T-helper 1 cell treated with Interleukin-12 subunit alpha and Interleukin-12 subunit beta and Interleukin-4 antibody, amounts not matched to agents 30 ng/mL and 1 ng/mL, for 36 hours (primary cell): ENCODE measurements around the gene IL1RAP. TPM values are rescaled to one million over a fixed set of nuclear protein-coding genes. Genes with fewer than 3 reads are reported as not detected.

Experiments
- intact Hi-C: fragments of 100-400 bp; cut with micrococcal nuclease; formaldehyde crosslinking; loops from one replicate; pipeline ENCODE4 v1.15.1; 2024
- total RNA-seq: library from RNA; stranded (reverse); gene quantifications from 2 replicates; pipeline ENCODE4 v1.2.3, GENCODE V29; 2022

The IL1RAP gene
- total RNA-seq, 1 donor from 2014 or later, result 17.6 TPM

GRCh38 chr3:190541008-190541407 is 27.1 kb downstream of the IL1RAP start:
- intact Hi-C loops, result no loop called here

DNA sequence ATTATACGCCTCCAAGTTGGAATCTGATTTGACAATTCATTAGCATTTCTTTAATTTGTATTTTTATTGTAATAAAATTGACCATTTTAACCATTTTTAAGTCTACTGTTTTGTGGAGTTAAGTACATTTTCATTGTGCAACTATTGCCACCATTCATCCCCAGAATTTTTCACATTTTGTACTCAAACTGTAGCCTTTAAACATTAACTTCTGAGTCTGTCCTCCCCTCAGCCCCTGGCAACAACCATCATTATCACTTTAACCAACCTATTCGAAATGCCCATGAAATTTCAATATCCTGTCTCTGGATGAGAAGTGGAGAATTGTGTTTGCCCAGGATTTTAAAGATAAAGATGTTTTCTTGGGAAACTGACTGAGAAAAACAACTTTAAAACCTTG is 27.7 kb downstream of the IL1RAP start:
- intact Hi-C loops, result no loop called here

DNA sequence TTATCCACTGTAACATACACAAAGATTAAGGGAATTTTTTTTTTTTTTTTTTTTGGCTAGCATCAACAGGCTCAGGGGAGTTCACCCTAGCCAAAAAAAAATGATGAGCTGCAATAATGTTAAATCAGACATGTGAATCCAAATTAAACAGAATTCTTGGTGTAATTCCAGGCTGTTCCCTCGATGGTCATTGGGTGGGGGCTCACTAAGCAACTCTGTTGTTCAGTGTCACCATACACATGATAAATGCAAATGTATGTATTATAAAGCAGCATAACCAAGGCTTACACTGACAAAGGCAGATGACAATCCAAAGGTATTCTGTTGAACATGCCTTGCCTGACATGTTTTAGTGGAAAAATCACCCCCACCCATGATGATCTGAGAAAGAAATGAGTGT is 29.0 kb downstream of the IL1RAP start:
- intact Hi-C loops, result no loop called here

DNA sequence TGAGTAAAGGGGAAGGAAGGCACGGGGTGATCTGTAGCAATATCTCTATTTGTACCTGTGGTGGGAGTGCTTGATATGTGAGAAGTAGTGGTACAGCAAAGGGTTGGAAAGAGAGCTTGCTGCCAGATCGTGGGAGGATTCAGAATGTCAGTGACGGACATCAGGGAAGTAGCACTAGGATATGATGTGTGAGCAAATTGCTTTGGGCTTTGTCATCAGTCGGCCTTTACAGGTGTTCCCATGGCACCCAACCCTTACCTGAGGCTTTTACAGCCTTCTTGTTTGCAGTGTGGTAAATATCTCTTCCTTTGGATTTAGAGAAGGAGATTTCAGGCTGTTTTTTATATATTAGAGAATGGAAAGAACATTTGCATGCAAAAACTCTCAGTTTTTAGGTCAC is 29.8 kb downstream of the IL1RAP start:
- intact Hi-C loops, result no loop called here

DNA sequence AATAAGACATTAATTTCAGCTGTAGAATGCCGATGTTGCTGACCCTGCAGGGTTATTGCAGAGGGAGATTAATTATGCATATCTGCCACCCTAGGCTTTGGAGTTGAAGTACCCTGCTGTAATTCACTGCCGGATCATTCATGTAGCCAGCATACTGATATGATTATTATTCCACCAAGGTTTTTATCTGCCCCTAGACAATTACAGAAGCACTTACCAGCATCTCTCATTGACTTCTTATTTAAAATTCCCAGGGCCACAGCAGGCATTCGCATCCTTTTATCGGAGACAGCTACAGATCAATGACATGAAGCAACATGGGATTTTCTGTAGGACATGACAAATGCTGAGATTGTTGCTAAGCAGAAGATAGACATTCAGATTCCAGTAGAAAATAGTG is 31.3 kb downstream of the IL1RAP start:
- intact Hi-C loops, result no loop called here

DNA sequence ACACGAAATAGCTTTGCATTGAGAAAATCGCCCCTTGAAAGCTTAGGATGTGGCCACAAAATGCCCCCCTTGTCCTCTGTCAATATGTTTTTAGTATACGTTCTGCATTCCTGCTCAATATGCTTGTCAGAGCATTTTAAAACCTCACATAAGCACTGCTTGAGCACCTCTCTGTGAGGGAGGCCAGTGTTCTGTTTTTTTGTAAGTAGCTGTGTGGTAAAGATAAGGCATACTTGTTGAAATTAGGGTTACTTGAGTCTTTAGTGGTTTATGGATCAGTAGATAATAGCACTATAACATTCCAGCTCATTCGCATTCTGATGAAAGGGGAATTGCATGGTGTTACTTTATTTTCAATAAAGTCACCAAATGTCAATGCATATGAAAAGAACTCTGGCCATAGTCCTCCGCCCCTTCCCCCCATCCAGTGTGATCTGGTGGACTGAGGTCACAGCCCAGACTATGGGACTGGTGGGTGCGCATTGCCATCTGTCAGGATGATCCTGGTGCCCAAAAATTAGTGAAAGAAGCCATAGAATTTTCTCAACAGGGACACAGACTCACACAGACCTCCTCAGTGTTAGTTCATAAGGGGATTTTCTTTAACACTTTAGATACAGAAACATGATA is 33.1 kb downstream of the IL1RAP start:
- intact Hi-C loops, result no loop called here

GRCh38 chr3:190548031-190548656 is 34.3 kb downstream of the IL1RAP start:
- intact Hi-C loops, result no loop called here

GRCh38 chr3:190552021-190552420 is 38.1 kb downstream of the IL1RAP start:
- intact Hi-C loops, result no loop called here

- intact Hi-C loops, result no loop called here
These were observed 39.3 kb downstream of the IL1RAP start for GRCh38 chr3:190552969-190553759.

DNA sequence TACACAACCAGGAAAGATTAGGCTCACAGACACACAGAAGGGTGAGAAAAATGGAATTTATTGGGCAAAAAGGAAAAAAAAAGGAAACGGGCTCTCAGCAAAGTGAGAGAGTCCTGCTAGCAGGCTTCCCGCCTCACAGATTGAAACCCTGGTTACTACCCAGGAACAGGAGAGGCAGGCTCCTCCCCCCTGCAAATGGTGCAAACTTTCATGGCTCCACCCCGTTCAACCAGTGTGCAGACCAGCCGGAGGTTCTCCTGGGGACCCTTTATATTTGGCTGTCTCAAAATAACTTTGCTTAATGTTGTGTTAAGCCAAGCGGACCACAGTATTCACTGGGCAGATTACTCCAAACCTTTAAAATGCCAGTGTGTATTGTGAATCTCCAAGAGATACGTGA is 40.3 kb downstream of the IL1RAP start:
- intact Hi-C loops, result no loop called here

GRCh38 chr3:190556351-190556750 is 42.5 kb downstream of the IL1RAP start:
- intact Hi-C loops, result no loop called here

- intact Hi-C loops, result no loop called here
These were observed 43.4 kb downstream of the IL1RAP start for GRCh38 chr3:190557296-190557695.

DNA sequence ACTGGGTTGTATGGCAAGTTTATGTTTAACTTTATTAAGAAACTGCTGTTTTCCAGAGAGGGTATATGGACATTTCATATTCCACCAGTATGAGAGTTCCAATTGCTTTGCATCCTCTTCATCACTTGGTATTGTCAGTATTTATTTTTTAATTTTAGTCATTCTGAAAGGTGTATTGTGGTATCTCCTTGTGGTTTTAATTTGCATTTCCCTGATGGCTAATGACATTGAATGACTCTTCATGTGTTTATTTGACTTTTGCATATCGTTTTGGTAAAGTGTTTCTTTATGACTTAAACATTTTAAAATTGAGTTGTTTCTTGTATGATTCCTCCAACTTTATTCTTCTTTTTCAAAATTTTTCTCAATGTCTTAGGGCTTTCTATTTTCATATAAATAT is 44.4 kb downstream of the IL1RAP start:
- intact Hi-C loops, result no loop called here

DNA sequence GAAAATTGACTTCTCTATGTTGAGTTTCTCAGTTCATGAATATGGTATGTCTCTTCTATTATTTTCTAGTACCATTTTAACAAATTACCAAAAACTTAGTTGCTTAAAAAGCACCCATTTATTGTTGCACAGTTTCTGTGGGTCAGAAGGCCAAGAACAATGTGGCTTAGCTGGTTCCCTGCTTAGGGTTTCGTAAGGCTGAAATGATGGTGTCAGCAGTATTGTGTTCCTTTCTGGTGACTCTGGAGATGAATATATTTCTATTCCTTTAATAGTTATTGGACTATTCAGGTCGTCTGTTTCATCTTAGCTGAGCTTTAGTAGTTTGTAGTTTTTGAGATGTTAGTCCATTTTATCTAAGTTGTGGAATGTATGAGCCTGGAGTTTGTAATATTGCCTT is 44.9 kb downstream of the IL1RAP start:
- intact Hi-C loops, result no loop called here

- intact Hi-C loops, result loop anchor here (5.0 kb wide), 1 partner anchor 137 kb away; no protein-coding TSS in a partner anchor
These were observed 46.4 kb downstream of the IL1RAP start for GRCh38 chr3:190560013-190560895.

DNA sequence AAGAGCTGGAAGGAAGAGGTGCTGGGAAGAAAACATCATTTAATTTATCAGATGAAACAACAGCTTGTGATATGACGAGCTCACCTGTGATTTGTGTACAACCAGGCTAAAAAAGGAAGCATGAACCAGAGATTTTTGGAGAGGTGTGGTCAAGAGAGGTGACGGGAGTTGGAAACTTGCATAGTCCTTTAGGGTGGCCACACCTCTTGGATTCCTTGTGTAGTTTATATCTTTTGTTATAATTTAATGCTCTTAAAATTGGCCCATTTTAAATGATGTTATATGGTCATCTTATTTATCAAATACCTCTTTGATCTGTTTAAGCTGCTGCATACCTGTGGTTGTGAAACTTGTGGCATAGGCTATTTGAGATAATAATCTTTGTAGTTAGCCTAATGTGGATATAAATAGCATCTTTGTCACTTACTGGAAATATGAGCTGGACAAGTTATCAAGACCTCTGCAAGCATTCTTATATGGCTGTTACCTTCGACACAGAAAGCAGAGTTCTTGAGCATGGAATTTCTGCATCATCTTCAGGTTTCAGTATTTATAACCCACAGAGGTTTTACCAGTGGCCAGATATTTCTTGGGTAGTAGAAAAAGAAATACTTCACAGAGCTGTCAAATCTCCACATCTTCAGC is 49.1 kb downstream of the IL1RAP start:
- intact Hi-C loops, result loop anchor here (5.0 kb wide), 1 partner anchor 134 kb away; no protein-coding TSS in a partner anchor

- intact Hi-C loops, result loop anchor here (5.0 kb wide), 1 partner anchor 133 kb away; no protein-coding TSS in a partner anchor
These were observed 50.3 kb downstream of the IL1RAP start for GRCh38 chr3:190564175-190564574.

- intact Hi-C loops, result loop anchor here (1.0 kb wide), 4 partner anchors 9 to 53 kb away; no protein-coding TSS in a partner anchor
These were observed 52.4 kb downstream of the IL1RAP start for GRCh38 chr3:190566043-190566933.

- intact Hi-C loops, result no loop called here
These were observed 54.2 kb downstream of the IL1RAP start for GRCh38 chr3:190568036-190568435.

DNA sequence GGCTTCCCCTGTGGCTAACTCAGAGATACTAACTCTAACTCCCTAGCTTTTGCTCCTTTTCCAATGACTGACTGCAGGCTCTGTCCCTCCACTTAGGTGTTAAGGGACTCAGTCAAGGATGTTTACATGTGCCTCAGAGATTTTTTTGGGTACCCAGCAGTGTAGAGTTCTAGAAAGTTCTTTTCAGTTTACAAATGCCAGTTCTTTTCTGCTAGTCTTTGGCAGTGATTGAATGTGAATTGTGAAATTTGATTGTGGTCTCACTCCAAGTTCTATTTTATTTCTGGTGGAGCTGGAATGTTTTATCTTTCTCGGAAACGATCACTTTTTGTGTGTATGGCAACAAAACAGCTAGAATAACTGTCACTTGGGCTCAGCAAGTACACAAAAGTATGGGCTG is 60.6 kb downstream of the IL1RAP start:
- intact Hi-C loops, result no loop called here
